Measurements from ENCODE around the gene MAPK9. TPM values are rescaled to one million over a fixed set of nuclear protein-coding genes. Genes with fewer than 3 reads are reported as not detected.

MAPK9 gene
- polyA plus RNA-seq, 4 donors: 34.8 to 48.4 (median 43.9) TPM

- DNase-seq (ENCODE audit: low read depth in 4 of 4, low spot score in 3 of 4): no peak
These were observed 83.3 kb downstream of the MAPK9 start for GRCh38 chr5:180208435-180209081.

GRCh38 chr5:180208038-180208434 lies 83.8 kb downstream of the MAPK9 start:
- no peak for DNase-seq (ENCODE audit: low read depth in 4 of 4, low spot score in 3 of 4)

- DNase-seq (ENCODE audit: low read depth in 4 of 4, low spot score in 3 of 4): no peak
These were observed 84.3 kb downstream of the MAPK9 start for GRCh38 chr5:180207593-180207992.

GRCh38 chr5:180206993-180207392 lies 84.9 kb downstream of the MAPK9 start:
- DNase-seq (ENCODE audit: low read depth in 4 of 4, low spot score in 3 of 4): no peak

- no peak for DNase-seq (ENCODE audit: low read depth in 4 of 4, low spot score in 3 of 4)
These were observed 86.0 kb downstream of the MAPK9 start for GRCh38 chr5:180205916-180206315.

GRCh38 chr5:180204276-180204819 lies 87.5 kb downstream of the MAPK9 start:
- no peak for DNase-seq (ENCODE audit: low read depth in 4 of 4, low spot score in 3 of 4)

- no peak for DNase-seq (ENCODE audit: low read depth in 4 of 4, low spot score in 3 of 4)
These were observed 88.8 kb downstream of the MAPK9 start for GRCh38 chr5:180202939-180203573.

- DNase-seq (ENCODE audit: low read depth in 4 of 4, low spot score in 3 of 4): no peak
These were observed 90.6 kb downstream of the MAPK9 start for GRCh38 chr5:180201051-180201987.

- no peak for DNase-seq (ENCODE audit: low read depth in 4 of 4, low spot score in 3 of 4)
These were observed 92.5 kb downstream of the MAPK9 start for GRCh38 chr5:180199390-180199789.

- no peak for DNase-seq (ENCODE audit: low read depth in 4 of 4, low spot score in 3 of 4)
These were observed 93.7 kb downstream of the MAPK9 start for GRCh38 chr5:180198208-180198607.

- no peak for DNase-seq (ENCODE audit: low read depth in 4 of 4, low spot score in 3 of 4)
These were observed 94.7 kb downstream of the MAPK9 start for GRCh38 chr5:180197016-180197702.

GRCh38 chr5:180194410-180195345 lies 97.2 kb downstream of the MAPK9 start:
- no peak for DNase-seq (ENCODE audit: low read depth in 4 of 4, low spot score in 3 of 4)

- no peak for DNase-seq (ENCODE audit: low read depth in 4 of 4, low spot score in 3 of 4)
These were observed 98.0 kb downstream of the MAPK9 start for GRCh38 chr5:180193749-180194375.

GRCh38 chr5:180191716-180192115 lies 100.2 kb downstream of the MAPK9 start:
- no peak for DNase-seq (ENCODE audit: low read depth in 4 of 4, low spot score in 3 of 4)

GRCh38 chr5:180187767-180188166 lies 104.1 kb downstream of the MAPK9 start:
- no peak for DNase-seq (ENCODE audit: low read depth in 4 of 4, low spot score in 3 of 4)

Data from right renal pelvis (tissue), 4 donors.